ENCODE data around the gene COA6. TPM values are rescaled to one million over a fixed set of nuclear protein-coding genes. Genes with fewer than 3 reads are reported as not detected.
"Not testable (repeated sequence)": the region's sequence is repeated elsewhere in the genome, so short reads cannot be mapped to it uniquely, and the experiment has no call there.

Gene COA6
- total RNA-seq, 2 donors from 2014 or later: 13.9 to 19.3 TPM

DNA sequence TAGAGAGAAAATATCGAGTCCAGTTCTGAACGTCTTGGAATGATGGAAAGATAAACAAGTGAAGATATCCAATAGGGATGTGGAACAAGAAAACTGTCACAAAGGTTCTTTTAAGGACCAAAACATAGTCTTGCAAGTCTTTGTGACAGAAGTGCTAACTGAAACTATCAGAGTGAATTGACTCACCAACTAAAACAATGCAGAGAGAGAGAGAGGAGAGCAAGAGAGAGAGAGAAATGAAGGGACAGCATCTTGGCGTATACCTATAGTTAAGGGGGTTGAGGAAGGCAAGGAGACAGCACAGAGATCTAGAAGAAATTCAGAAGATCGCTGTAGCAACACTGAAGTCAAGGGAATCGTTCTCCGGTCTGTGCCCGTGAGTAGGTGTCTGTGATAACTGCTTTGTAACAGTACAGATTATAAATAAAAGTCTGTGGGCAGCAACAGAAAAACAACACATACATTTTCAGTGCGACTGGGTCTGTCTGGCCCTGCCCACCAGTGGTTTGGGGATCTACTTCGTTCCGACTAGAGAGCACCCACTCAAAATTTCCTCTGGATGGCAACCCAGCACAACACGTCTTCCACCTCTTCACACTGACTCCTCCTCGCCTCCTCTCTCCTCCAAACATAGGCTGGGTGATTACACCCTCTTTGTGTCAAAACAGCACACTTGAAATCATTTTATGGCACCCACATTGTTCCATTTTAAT is 4.8 kb upstream of the COA6 start:
- intact Hi-C loops (cut with DNase I): no loop called here
- no peak for DNase-seq (ENCODE audit: low spot score)

DNA sequence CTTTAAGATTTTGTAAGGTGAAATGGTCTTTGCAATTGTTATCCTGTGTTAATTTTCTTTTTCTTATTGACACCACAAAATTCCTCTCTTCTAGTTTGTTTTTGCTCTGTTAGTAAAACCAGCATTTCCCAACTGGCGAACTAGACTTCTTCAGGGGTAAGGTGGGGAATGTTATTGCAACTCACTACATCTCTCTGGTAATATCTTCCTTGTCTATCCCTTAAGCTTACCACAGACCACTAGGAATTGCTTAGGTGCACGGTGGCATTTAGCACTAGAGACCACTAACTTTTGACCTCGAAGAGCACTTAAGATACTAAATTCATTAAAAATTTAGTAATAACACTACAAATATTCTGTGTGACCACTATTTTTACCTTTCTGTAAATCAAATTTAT is 4.2 kb upstream of the COA6 start:
- DNase-seq (ENCODE audit: low spot score): no peak
- intact Hi-C loops (cut with DNase I): no loop called here

DNA sequence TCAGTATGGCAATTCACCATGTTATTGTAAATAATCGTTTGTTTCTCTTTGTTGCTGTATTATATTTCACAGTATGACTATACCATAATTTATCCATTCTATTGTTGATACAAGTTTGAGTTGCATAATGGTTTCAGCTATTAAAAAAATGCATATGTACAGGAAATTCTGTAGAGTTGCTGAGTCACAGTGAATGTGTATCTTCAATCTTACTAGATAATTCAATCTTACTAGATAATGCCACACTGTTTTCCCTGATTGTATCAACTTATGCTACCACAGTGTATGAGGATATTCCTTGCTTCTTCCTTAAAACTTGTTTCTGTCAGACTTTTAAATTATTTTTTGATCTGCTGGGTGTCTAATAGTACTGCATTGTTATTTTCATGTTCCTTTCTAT is 3.5 kb upstream of the COA6 start:
- intact Hi-C loops (cut with DNase I): no loop called here
- DNase-seq (ENCODE audit: low spot score): no peak

DNA sequence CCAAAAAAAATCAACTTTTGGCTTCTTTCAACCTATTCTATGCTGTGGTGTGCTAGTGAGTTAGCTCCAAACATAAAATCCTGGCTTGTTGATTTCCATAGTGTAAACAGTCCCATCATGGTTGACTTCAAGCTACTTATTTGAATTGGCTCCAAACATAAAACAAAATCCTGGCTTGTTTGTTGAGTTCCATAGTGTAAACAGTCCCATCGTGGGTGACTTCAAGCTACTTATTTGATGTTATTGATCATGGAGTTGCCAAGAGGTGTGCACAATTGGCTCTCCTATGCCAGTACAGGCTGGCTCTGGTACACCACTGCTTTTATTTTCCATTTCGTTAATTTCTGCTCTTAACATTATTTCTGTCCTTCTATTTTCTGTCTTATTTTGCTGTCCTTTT is 1.8 kb upstream of the COA6 start:
- no peak for DNase-seq (ENCODE audit: low spot score)
- intact Hi-C loops (cut with DNase I): no loop called here

DNA sequence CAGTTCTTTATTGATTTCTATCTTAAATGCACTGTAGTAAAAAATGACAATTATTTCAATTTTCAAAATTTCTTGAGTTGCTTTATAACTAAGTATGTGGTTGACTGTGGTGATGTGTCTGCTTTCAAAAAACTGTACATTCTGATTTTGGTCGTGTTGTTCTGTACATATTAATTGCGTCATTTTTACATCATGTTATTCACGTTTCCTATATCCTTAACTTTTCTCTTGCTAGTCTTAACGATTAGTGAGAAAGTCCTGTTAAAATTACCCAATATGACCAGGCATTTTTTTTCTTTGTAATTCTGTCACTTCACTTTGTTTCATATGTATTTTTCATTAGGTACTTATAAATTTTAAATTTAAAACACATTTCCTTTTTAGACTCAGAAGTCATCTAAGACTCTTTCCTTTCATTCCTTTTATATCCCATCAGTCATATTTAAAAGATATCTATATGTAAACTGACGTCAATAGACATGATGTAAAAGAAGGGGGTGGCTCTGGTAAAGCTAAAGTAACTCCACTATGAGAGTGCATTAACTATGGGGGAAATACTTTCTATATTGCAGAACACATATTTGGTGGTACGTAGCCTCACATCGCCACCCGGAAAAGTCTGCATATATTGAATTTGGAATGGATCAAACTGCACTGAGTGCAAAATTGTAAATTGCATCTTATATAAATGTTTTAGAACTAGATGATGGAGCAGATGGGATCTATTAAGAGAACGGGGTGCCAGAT is 1.1 kb upstream of the COA6 start:
- intact Hi-C loops (cut with DNase I): no loop called here
- DNase-seq (ENCODE audit: low spot score): no peak

DNA sequence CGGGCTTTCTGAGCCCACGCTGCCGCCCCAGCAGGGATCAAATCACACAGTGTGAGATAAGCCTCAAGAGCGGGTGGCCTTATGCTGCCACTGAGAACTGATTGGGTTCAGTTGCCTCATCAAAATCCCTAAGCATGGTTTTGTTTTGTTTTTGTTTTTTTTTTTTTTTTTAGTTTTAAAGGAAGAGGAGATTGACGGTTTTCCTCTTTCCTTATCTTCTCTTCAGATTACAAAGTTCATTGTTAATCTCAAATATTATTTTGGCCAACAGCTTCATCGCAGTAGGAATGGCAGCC is 651 bp downstream of the COA6 start:
- intact Hi-C loops (cut with DNase I): no loop called here
- no peak for DNase-seq (ENCODE audit: low spot score)

DNA sequence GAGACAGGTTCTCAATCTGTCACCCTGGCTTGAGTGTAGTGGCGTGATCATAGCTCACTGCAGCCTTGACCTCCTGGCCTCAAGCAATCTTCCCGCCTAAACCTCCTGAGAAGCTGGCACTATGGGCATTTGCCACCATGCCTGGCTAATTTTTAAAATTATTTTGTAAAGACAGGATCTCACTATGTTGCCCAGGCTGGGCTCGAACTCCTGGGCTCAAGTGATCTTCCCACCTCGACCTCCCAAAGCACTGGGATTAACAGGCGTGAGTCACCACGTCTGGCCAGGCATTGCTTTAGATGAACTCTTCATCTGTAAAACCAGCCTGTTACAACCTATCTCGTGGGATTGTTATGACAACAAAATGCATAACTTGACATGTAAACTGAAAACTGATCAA is 2.4 kb downstream of the COA6 start:
- intact Hi-C loops (cut with DNase I): no loop called here
- no peak for DNase-seq (ENCODE audit: low spot score)

DNA sequence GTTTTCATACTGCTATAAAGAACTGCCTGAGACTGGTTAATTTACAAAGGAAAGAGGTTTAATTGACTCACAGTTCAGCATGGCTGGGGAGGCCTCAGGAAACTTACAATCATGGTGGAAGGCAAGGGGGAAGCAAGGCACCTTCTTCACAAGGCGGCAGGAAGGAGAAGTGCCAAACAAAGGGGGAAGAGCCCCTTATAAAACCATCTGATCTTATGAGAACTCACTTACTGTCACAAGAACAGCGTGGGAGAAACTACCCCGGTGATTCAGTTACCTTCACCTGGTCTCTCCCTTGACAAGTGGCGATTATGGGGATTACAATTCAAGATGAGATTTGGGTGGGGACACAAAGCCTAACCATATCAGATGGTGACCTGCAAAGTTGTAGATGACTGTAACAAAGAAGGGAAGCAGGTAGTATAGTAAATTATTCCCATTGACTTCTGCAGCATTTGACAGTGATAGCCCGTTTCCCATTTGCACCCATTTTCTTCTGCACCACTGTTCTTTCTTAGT is 6.4 kb downstream of the COA6 start:
- intact Hi-C loops (cut with DNase I); DNase-seq (ENCODE audit: low spot score): not testable (repeated sequence)

DNA sequence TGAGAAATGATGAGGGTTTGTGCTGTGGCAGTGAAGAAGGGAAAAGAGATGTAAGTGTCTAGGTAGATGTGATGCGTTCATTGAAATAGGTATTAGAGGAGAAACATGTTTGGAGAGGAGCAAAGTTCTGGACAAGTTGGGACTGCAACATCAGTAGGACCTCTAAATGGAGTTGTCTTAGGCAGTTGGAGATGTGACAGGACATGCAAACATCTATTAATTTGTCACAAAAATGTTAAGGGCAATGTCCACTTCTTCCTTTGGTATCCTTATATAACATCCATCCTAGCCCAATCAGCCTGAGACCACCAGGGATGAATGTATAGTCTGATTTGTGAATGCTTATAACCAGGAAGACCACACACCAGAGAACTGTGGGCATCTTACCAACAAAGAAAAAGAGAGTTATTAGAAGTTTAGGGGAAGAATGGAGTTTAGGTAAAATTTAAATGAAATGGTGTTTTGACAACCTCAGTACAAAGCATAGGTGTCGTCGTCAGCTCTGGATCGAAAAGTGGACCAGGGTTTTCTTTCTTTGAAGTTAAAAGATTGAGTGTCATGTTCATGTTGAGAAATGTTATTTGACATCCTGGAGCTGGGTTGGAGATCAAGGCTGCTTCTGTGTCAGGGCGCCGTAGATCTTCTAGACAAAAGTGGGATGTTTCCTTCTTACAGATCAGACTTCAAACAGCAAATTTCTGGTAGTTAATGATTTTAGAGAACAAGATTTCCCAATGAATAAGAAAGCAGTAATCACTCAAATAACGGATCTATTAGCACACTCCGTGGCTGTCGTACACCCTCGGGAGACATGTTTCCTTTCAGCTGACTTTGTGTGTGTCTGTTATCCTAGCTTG is 8.7 kb downstream of the COA6 start:
- intact Hi-C loops (cut with DNase I): no loop called here
- no peak for DNase-seq (ENCODE audit: low spot score)

DNA sequence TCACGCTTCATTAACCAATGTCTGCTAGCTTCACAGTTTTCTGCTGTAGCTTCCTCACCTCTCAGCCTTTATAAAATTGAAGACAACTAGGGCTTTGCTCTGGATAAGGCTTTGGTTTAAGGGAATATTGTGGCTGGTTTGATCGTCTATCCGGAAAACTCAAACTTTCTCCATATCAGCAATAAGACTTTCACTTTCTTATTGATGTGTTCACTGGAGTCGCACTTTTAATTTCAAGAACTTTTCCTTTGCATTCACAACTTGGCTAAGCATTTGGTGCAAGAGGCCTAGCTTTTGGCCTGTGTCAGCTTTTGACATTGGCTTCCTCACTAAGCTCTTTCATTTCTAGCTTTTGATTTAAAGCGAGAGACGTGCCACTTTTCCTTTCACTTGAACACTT is 12.9 kb downstream of the COA6 start:
- intact Hi-C loops (cut with DNase I): no loop called here
- no peak for DNase-seq (ENCODE audit: low spot score)

DNA sequence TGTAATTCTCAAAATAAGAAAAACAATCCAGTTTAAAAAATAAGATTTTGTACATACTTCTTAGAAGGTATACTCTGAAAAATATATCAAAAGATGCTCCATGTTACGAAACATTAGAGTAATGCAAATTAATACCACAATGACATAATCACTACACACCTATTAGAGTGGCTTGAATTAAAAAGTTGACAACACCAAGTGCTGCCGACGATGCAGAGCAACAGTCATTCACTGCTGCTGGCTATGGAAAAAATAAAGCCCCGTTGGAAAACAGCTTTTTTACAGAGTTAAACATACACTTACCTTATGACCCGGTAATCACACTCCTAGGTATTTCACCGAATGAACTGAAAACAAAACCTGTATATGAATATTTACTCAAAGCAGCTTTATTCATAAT is 14.8 kb downstream of the COA6 start:
- intact Hi-C loops (cut with DNase I): no loop called here
- DNase-seq (ENCODE audit: low spot score): no peak

DNA sequence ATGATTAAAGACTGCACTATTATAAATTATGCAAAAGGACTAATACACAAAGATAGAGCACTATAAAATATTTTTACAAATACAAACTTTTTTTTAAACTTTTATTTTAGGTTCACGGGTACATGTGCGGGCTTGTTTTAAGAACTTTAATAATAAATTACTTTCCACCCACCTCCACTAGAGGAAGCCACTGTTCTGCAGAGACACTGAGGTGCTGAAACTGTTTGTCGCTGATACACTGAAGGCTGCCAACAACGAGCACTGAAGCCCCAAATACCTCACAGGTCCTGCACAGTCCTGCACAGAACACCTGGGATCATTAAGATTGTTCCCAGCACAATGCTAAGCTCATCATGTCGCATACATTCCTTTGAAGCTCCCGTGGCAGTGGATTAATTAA is 19.9 kb downstream of the COA6 start:
- no peak for DNase-seq (ENCODE audit: low spot score)
- intact Hi-C loops (cut with DNase I): no loop called here

DNA sequence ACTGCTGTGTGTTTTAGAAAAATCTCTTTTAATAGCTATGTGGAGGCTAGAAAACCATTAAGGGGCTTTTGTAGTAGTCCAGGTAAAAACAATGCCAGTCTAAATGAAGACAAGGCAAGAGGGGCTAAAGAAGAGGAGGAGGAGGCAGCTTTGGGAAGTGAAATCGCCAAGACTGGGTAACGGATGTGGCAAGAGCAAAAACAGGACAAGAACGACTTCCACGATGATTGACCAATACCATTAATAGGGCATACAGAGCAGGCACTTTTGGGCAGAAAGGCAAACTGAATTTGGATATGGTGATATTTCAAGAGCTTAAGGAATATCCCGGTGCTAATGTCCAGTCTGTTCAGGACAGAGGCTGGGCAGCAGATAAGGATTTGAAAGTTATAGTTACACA is 22.0 kb downstream of the COA6 start:
- intact Hi-C loops (cut with DNase I): no loop called here
- DNase-seq (ENCODE audit: low spot score): no peak

DNA sequence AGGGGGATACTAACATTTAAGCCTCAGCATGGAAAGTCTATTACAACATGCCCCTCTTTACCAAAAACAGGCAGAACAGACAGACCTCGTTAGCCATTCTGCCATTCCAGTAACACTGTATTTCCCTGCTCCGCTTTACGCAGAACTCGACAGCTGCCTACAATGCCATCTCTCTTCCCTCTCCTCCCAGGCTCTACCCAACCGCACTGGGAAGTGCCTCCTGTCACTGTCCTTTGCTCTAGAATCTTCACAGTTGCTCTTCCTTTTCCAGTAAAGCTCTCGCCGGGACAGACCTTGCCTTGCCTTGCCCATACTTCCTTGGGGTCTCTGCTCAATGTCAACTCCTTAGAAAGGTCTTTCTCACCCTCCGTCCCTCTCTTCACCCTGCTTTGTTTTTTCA is 22.8 kb downstream of the COA6 start:
- DNase-seq (ENCODE audit: low spot score): no peak
- intact Hi-C loops (cut with DNase I): no loop called here

DNA sequence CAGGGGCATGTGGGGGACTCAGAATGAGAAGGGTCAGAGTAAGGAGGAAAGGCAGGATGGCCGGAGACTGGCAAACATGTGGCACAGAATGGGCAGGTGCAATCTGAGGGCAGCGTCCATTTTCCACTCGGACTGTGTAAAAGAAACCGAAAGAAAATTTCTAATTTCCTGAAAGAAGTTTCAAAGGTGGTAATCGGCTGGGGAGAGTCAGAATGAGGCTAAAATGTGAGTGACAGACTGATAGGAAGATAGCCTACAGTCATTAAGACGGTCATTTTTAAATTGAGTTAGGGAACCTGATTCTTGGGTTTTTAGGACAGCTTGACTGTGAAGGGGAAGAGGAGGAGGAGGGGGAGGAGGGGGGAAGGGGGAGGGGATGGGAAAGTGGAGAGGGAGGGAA is 23.6 kb downstream of the COA6 start:
- intact Hi-C loops (cut with DNase I): no loop called here
- no peak for DNase-seq (ENCODE audit: low spot score)

DNA sequence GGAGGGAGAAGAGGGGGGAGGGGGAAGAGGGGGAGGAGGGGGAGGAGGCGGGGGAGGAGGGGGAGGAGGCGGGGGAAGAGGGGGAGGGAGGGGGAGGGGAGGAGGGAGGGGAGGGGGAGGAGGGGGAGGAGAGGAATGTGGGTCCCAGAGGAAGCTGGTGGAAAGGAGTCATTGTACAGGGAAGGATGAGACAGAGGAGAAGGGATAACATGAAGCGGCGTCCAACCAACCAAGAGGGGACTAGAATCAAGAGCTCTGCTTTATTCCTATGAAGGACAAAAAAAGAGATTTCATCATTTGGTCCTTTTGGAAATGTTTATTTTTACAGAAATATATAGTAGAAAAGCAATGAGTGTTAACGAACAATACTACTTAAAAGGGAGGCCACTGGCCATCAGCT is 24.5 kb downstream of the COA6 start:
- DNase-seq (ENCODE audit: low spot score): no peak
- intact Hi-C loops (cut with DNase I): no loop called here

DNA sequence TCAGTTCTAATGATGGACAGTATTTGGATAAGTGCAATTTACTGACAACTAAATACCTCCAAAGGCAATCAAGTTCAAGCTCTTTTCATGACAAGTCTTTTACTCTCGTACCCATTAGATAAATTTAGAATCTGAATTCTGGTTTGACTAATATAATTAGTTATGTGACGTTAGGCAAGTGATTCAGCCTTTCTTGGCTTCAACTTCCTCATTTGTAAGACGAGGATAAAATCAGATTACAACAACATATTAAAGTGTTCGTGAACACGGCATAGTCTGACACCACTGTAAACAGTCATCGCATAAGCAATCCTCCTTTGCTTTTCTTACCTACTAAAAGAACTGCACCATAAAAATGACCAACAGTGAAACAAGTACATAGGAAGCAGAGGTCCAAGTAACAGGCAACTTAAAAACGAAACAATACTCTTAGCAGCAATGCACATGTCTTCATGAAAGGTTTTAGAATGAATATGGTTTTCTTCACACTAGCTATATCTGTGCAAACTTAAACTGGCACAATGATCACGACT is 25.7 kb downstream of the COA6 start:
- intact Hi-C loops (cut with DNase I): no loop called here
- no peak for DNase-seq (ENCODE audit: low spot score)

DNA sequence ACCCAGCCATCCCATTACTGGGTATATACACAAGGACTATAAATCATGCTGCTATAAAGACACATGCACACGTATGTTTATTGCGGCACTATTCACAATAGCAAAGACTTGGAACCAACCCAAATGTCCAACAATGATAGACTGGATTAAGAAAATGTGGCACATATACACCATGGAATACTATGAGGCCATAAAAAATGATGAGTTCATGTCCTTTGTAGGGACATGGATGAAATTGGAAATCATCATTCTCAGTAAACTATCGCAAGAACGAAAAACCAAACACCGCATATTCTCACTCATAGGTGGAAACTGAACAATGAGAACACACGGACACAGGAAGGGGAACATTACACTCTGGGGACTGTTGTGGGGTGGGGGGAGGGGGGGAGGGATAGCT is 26.3 kb downstream of the COA6 start:
- DNase-seq (ENCODE audit: low spot score); intact Hi-C loops (cut with DNase I): not testable (repeated sequence)

DNA sequence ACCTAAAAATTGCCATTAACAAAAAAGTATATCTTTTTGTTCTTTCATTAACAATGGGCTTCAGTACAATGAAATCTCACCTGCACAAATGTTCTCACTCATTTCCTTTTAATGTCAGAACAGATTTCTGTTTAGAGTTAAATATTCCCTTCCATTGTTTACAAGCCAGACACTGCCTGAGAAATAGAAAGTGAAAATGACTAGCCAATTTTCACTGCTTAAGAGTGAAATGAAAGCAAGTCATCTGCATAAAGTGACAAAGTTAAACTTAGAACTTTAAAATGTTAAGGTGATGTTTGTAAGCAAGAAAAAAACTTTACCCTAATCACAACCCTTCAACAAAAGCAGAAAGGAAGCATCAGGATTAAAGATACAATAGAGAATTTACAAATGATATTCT is 27.5 kb downstream of the COA6 start:
- intact Hi-C loops (cut with DNase I): no loop called here

DNA sequence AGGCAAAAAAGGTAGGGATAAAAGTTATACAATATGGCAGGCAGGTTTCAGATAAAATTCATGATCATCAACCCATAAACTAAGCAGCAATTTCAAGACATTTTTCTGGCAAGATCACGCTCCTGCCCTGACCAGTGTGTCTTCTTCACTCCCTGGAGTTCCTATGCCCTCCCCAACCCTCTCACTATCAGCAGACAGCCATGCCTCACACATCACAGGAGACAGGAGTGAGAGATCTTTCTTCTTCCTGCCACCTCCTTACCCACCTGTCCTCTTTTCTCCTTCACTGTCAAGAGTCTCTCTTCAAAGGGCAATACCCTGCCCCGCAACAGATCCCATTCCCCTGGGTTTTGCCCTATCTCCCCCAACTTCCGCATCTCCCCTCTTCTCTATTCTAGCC is 28.4 kb downstream of the COA6 start:
- no peak for DNase-seq (ENCODE audit: low spot score)
- intact Hi-C loops (cut with DNase I): loop anchor here in 1 of 2 donors (2.0 kb wide), 1 partner anchor 77 kb away; the partner anchor contains the start of gene TARBP1

More for the DNA sequence above, 27.5 kb downstream of the COA6 start:
- DNase-seq (ENCODE audit: low spot score): no peak
